ENCODE measurements around the gene RNF34.
A peak's percentile ranks its signal among the peaks of the same experiment; 100 is the strongest.

The RNF34 gene

DNA sequence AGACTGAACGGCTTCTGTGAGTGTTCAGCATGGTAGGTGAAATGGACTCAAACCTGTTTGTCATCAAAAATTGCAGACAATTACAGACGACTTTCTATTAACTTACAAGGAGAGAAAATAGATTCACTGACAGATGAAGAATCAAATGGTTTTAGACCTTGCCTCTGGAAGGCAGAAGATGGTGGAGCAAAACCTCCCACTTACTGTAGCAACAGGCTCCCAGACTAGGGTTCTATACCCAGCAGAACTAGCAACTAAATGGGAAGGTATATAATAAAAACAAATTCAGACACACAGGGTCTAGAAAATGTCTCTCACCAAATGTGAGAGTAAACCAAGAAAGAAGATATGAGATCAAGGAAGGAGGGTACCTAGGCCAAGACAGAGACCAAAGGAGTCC is 36.8 kb downstream of the RNF34 start:
- DNase-seq (ENCODE audit: low read depth) = no peak
- no peak for TF ChIP-seq CTCF (IDR thresholded peaks at IDR 0.05; ENCODE audit: control insufficient read depth, extremely low read depth, insufficient read depth)
- H3K4me3 ChIP-seq (ENCODE audit: low read depth, low read length) = no peak overlapping the region

GRCh38 chr12:121438905-121439304 is 39.0 kb downstream of the RNF34 start:
- DNase-seq (ENCODE audit: low read depth) = no peak
- H3K4me3 ChIP-seq (ENCODE audit: low read depth, low read length) = no peak overlapping the region
- no peak for TF ChIP-seq CTCF (IDR thresholded peaks at IDR 0.05; ENCODE audit: control insufficient read depth, extremely low read depth, insufficient read depth)

DNA sequence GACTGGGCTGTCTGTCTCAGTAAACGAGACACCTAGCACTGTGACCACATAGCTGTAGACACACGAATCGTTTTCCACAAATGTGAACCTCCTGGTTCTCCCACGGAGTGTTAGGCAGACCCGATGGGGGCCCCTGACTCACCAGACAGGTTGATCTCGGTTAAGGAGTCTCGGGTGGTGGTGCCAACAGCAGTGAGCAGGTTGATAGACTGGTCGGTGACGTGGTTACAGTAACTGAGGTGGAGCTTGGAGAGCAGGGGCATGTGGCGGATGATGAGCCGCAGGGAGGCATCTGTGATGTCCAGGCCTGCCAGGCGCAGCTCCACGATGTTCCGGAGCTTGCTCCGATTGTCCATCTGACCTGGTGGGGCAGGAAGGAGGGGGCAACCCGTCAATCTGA is 39.8 kb downstream of the RNF34 start:
- H3K4me3 ChIP-seq (ENCODE audit: low read depth, low read length) = no peak overlapping the region
- no peak for TF ChIP-seq CTCF (IDR thresholded peaks at IDR 0.05; ENCODE audit: control insufficient read depth, extremely low read depth, insufficient read depth)
- DNase-seq (ENCODE audit: low read depth) = no peak

GRCh38 chr12:121440768-121441167 is 40.9 kb downstream of the RNF34 start:
- no peak overlapping the region for H3K4me3 ChIP-seq (ENCODE audit: low read depth, low read length)
- TF ChIP-seq CTCF (IDR thresholded peaks at IDR 0.05; ENCODE audit: control insufficient read depth, extremely low read depth, insufficient read depth) = no peak
- DNase-seq (ENCODE audit: low read depth) = no peak

DNA sequence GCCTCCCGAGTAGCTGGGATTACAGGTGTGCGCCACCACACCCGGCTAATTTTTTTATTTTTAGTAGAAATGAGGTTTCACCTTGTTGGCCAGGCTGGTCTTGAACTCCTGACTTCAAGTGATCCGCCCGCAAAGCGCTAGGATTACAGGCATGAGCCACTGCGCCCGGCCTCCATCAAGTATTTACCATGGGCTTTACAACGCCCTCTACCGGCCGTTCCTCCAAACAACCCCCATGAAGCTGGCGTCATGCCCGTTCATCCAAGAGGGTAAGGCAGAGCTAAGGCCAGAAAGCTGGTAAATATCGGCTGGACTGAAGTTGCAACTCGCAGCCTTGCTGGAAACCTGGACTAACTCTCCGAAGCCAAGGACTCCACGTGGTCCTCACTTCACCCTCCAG is 41.6 kb downstream of the RNF34 start:
- DNase-seq (ENCODE audit: low read depth) = no peak
- H3K4me3 ChIP-seq (ENCODE audit: low read depth, low read length) = no peak overlapping the region
- peak; percentile 32 for TF ChIP-seq CTCF (IDR thresholded peaks at IDR 0.05; ENCODE audit: control insufficient read depth, extremely low read depth, insufficient read depth)

DNA sequence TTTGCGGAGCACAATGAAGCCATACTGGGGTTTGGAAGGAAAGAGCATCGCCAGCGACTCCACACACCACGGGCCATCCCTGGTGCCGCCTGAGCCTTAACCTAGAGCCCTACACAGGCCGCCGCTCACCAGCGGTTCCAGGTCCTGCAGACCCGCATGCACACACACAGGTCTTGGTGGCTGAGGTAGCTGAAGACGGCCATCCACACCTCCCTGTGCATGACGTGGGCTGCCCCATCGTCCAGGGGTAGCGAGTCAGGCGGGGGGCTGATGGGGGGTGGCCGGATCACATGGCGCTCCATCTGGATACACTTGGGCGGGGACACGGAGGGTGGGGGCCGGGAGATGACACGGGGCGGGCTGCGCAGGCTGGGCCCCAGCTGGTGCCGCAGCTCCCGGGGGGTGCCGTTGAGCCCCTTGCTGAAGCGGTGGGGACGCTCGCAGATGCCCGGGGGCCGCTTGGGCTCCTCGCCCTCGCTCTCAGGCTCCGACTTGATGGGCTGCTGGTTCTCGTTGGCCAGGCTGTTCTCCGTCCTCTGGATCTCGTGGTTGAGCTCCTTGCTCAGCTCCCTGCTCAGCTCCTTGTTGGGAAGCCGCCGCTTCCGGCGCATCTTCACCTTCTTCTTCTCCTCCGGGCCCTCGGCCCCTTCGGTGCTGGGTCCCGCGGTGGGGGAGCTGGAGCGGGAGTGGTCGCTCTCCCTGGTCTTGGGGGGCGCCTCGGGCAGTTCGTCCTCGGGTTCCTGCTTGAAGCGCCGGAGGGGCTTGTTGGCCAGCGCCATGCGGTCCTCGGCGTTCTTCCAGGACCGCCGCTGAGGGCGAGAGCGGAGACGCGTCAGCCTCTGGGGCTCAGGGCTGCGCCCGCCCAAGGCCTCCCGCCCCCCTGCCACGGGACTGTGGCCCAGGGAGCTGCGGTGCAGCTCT is 42.4 kb downstream of the RNF34 start:
- H3K4me3 ChIP-seq (ENCODE audit: low read depth, low read length) = no peak overlapping the region
- DNase-seq (ENCODE audit: low read depth) = no peak
- TF ChIP-seq CTCF (IDR thresholded peaks at IDR 0.05; ENCODE audit: control insufficient read depth, extremely low read depth, insufficient read depth) = no peak
